Measurements from ENCODE around the gene PIP4K2A. TPM values are rescaled to one million over a fixed set of nuclear protein-coding genes. Genes with fewer than 3 reads are reported as not detected.
"Not testable (repeated sequence)": the region's sequence is repeated elsewhere in the genome, so short reads cannot be mapped to it uniquely, and the experiment has no call there.

The PIP4K2A gene
- total RNA-seq, 1 experiment from 2014 or later = 24.2 TPM

- intact Hi-C loops (cut with micrococcal nuclease; ENCODE audit: unreplicated experiment) = no loop called here
- H3K27ac Mint-ChIP-seq (ENCODE audit: unreplicated experiment) = no peak overlapping the region
Observed at GRCh38 chr10:22693860-22694259, 20.5 kb downstream of the PIP4K2A start.

GRCh38 chr10:22693371-22693784, 21.0 kb downstream of the PIP4K2A start:
- BruUV-seq (replicated peaks) = no TSS peak
- intact Hi-C loops (cut with micrococcal nuclease; ENCODE audit: unreplicated experiment) = no loop called here

More at GRCh38 chr10:22693860-22694259, 20.5 kb downstream of the PIP4K2A start:
- CTCF ChIA-PET = interaction anchor here (0.6 to 1.4 kb wide), 2 partner anchors 11 to 235 kb away, joined by 3 read pairs; no protein-coding TSS in a partner anchor
- no peak for DNase-seq
- no peak overlapping the region for H3K4me3 Mint-ChIP-seq (ENCODE audit: low read depth, unreplicated experiment)
- H3K9me3 Mint-ChIP-seq (ENCODE audit: low read depth, unreplicated experiment) = no peaks in the 10 kb centered on the region
- no peak for TF ChIP-seq CTCF (IDR thresholded peaks at IDR 0.05; ENCODE audit: unreplicated experiment)
- BruUV-seq (replicated peaks) = no TSS peak
- H3K27me3 Mint-ChIP-seq (ENCODE audit: unreplicated experiment) = no peaks in the 10 kb centered on the region
- no peaks in the 10 kb centered on the region for H3K36me3 Mint-ChIP-seq (ENCODE audit: insufficient read depth, unreplicated experiment)
- H3K4me1 Mint-ChIP-seq (ENCODE audit: low read depth, unreplicated experiment) = peaks cover 23% of the 10 kb centered on the region

GRCh38 chr10:22692119-22692518, 22.3 kb downstream of the PIP4K2A start:
- H3K4me3 Mint-ChIP-seq (ENCODE audit: low read depth, unreplicated experiment); CTCF ChIA-PET; DNase-seq; BruUV-seq (replicated peaks); H3K36me3 Mint-ChIP-seq (ENCODE audit: insufficient read depth, unreplicated experiment); H3K27ac Mint-ChIP-seq (ENCODE audit: unreplicated experiment); H3K9me3 Mint-ChIP-seq (ENCODE audit: low read depth, unreplicated experiment); H3K27me3 Mint-ChIP-seq (ENCODE audit: unreplicated experiment); intact Hi-C loops (cut with micrococcal nuclease; ENCODE audit: unreplicated experiment): not testable (repeated sequence)
- H3K4me1 Mint-ChIP-seq (ENCODE audit: low read depth, unreplicated experiment) = peaks cover 23% of the 10 kb centered on the region

More at GRCh38 chr10:22693371-22693784, 21.0 kb downstream of the PIP4K2A start:
- Mint-ChIP-seq H3K4me3 (ENCODE audit: low read depth, unreplicated experiment) (no peak overlapping the region), H3K4me1 (ENCODE audit: low read depth, unreplicated experiment) (peaks cover 23% of the 10 kb centered on the region), H3K9me3 (ENCODE audit: low read depth, unreplicated experiment) (no peaks in the 10 kb centered on the region), H3K27me3 (ENCODE audit: unreplicated experiment) (no peaks in the 10 kb centered on the region), H3K36me3 (ENCODE audit: insufficient read depth, unreplicated experiment) (no peaks in the 10 kb centered on the region), H3K27ac (ENCODE audit: unreplicated experiment) (no peak overlapping the region)
- CTCF ChIA-PET = interaction anchor here (0.7 to 1.4 kb wide), 2 partner anchors 11 kb away, joined by 3 read pairs; no protein-coding TSS in a partner anchor
- no peak for DNase-seq
- no peak for TF ChIP-seq CTCF (IDR thresholded peaks at IDR 0.05; ENCODE audit: unreplicated experiment)

GRCh38 chr10:22690614-22691431, 23.6 kb downstream of the PIP4K2A start:
- DNase-seq = no peak
- peak overlapping the region; percentile 37 for H3K27ac Mint-ChIP-seq (ENCODE audit: unreplicated experiment)
- intact Hi-C loops (cut with micrococcal nuclease; ENCODE audit: unreplicated experiment) = no loop called here
- no peaks in the 10 kb centered on the region for H3K36me3 Mint-ChIP-seq (ENCODE audit: insufficient read depth, unreplicated experiment)
- H3K4me3 Mint-ChIP-seq (ENCODE audit: low read depth, unreplicated experiment) = peak overlapping the region; percentile 21
- H3K27me3 Mint-ChIP-seq (ENCODE audit: unreplicated experiment) = no peaks in the 10 kb centered on the region
- H3K4me1 Mint-ChIP-seq (ENCODE audit: low read depth, unreplicated experiment) = peaks cover 23% of the 10 kb centered on the region
- TF ChIP-seq CTCF (IDR thresholded peaks at IDR 0.05; ENCODE audit: unreplicated experiment) = no peak
- CTCF ChIA-PET = interaction anchor here (0.6 kb wide), 1 partner anchor 9 kb away, joined by 3 read pairs; no protein-coding TSS in a partner anchor
- no TSS peak for BruUV-seq (replicated peaks)
- no peaks in the 10 kb centered on the region for H3K9me3 Mint-ChIP-seq (ENCODE audit: low read depth, unreplicated experiment)

- CTCF ChIA-PET = no interaction called here
- Mint-ChIP-seq H3K27ac (ENCODE audit: unreplicated experiment) (no peak overlapping the region), H3K4me1 (ENCODE audit: low read depth, unreplicated experiment) (peaks cover 23% of the 10 kb centered on the region), H3K27me3 (ENCODE audit: unreplicated experiment) (no peaks in the 10 kb centered on the region), H3K4me3 (ENCODE audit: low read depth, unreplicated experiment) (peak overlapping the region; percentile 21), H3K36me3 (ENCODE audit: insufficient read depth, unreplicated experiment) (no peaks in the 10 kb centered on the region), H3K9me3 (ENCODE audit: low read depth, unreplicated experiment) (no peaks in the 10 kb centered on the region)
- intact Hi-C loops (cut with micrococcal nuclease; ENCODE audit: unreplicated experiment) = no loop called here
- no peak for DNase-seq
- BruUV-seq (replicated peaks) = no TSS peak
- TF ChIP-seq CTCF (IDR thresholded peaks at IDR 0.05; ENCODE audit: unreplicated experiment) = no peak
Observed at GRCh38 chr10:22690158-22690557, 24.2 kb downstream of the PIP4K2A start.

Data from Calu3 (cell line).